GM21786 (cell line): ENCODE data around the gene NOTCH3.

Experiments used
- ATAC-seq: cut with Tn5 transposase; IDR thresholded peaks from one replicate; pipeline ENCODE4 v1.9.1; 2021; ENCODE audit not compliant: unreplicated experiment

Gene NOTCH3

DNA sequence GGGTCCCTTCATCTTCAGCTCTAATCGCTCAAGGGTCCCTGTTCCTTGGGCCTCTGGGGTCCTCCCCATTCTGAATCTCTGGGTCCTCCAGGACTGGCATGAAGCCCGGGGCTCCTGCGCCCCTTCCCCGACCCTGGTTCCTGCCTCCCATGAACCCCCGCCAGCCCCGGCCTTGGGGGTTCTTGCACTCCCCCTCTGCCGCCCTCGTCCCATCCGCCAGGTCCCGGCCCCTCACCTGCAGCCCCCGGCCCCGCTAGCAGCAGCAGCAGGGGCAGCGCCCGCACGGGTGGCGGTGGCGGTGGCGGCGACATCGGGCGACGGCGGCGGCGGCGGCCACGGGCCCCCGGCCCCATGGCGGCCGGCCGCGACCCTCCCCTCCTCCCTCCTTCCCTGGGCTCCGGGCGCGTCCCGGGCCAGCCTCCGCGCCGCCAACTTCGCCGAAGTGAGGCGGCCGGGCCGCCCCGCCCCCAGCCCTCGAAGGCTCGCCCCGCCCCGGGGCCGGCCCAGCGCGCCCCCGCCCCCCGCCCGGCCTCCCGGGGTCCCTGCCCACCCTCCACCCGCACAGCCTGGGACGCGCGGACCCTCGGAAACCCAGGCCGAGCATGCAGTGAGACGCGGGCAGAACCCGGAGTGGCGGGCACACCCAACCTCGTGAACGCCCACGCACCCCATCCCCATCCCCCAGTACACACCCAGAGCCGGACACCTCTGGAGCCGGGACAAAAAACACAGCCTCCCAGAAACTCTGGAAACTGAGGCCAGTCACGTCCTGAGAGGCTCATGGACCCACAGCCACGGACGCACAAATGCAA lies at the start of gene NOTCH3:
NOTCH3 (minus strand) TSS at position 443 of the 812 bp plus-strand sequence; CDS start at position 353, 90 bp downstream.
- no peak for ATAC-seq

DNA sequence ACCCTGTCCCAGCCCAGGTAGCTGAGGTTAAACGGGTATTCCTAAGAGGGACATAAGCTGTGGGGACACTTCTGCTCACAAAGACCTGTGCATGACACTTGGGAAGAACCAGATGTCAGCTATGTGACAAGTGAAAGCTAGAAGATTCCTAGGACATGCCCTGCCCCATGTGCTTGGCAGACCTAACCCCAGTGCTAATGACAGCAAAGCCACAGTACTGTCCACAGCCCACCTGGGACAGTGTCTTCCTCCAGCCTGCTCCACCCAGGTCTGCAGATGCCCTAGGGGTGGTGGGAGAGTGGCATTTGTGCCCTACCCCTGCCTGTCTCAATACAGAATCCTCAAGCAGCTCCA lies 49.8 kb upstream of the NOTCH3 start:
- no peak for ATAC-seq

- ATAC-seq: no peak
These were observed 49.3 kb upstream of the NOTCH3 start for GRCh38 chr19:15249972-15250639.

DNA sequence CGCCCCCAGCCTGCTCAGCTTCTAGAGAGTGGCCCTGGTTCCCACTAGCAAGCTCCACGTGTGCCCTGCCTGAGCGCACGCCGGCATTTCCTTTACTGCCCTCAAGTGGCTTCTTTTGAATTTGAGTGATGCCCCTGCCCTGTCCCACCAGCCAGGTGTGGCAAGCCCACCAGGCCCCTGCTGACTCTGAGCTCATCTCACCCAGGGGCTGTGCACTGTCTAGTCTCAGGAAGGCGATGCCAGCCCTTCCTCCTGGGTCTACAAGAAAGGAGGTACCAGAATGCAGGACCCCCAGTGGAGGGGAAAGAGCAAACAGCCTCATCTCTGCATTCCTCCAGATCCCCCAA lies 48.7 kb upstream of the NOTCH3 start:
- ATAC-seq: no peak

GRCh38 chr19:15248648-15249527 lies 48.1 kb upstream of the NOTCH3 start:
- no peak for ATAC-seq

- ATAC-seq: no peak
These were observed 47.3 kb upstream of the NOTCH3 start for GRCh38 chr19:15248106-15248505.

DNA sequence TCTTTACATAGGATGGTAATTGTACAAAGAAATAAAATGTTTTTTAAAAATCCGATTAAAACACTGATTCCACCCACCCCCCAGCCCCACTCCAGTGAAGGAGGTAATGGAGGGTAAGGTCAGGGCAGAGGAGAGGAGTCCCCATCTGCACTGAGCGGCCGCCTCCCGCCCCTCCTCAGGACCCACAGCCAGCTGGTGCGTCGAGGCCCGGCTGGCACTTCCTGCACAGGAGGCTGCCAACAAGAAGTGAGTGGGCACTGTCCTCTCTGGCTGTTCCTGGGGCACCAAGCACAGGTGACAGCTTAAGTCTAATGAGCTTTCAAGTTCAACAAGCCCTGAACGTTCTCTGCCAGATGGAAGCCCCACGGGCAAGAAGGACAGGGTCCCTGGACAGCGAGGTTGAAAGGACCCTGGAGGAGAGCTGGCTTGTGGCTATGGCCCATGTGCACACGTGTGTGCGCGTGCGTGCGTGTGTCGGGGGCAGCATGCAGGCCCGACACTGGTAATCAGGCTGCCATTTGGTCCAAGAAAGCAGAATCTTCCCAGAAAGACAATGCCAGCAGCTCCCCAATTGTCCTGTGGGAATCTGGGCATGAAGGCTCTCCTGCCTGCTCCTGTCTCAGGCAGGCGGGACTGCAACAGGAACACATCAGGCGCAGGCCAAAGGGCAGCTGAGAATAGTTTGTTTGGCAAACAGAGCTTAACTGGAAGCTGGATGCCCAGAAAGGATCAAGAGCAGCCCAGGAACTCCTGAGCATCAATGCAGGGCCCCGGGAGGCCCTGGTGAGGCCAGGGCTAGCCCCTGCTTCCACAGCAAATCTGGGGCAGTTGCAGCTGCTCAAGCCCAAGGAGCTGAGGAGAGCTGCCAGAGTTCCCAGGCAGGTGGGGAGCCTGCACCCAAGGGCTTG lies 46.6 kb upstream of the NOTCH3 start:
- ATAC-seq: no peak

DNA sequence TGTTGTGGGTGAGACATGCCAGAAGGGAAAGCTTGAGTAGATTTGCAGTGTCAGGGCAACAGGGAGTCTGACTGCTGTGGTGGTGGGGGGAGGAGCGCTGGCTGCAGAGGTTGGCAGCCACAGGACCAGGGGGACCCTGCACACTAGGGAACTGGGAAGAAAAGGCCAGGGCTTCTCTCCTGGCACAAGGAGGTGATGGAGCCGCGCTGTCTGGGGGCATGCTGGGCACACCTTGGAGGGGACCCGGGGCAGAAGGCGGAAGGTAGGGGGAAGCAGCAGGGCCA lies 45.3 kb upstream of the NOTCH3 start:
- ATAC-seq: no peak

DNA sequence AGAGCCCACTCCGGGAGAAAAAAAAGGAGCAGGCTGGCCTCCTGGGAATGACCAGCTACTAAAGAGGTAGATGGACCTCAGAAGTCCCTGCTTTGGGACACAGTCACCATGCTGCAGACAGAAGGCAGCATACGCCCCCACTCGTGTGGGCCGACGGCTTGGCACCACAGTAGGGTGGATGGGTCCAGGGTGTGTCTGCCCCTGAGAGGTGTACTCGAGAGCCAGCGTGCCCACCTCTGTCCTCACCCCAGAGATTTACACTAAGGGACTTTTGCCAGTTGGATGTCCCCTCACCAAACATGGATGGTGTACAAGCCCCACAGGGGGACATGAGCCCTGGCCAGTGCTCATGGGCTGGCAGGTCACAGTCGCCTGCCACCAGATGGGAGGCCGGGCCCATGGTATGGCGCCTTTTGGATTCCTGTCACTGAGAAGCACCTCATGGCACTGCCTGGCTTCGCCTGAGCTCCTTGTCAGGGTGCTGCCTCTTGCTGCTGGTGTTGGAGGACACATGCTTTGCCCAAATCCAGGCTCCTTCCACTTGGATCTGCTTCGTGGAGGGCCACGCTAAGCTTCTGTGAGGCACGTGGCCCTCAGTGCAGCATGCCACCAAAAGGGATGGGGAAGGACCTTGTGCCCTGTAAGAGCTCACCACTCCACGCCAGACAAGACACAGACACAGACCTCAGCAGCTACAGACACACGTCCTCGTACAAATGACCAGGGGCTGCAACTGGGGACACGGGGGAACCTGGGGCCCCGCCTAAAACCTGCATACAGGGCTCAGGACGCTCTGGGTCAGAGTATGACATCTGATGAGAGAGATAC lies 44.8 kb upstream of the NOTCH3 start:
- ATAC-seq: no peak

DNA sequence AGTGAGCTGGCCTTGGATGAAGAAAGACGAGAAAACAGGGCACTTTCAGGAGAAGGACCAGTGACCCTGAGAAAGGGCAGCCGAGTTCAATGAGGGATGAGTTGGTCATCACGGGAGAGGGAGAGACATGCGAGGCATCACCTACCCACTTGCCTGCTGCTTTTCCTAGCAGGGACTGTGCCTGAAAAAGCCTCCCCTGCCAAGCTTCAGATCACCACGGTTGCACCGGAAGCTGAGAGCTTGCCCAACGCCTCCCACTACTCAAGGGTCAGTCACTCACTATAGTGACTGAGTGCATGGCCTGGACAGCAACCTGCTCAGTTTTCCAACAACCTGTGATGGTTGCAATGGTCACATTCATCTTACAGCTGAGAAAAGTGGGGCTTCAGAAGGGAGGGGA lies 44.0 kb upstream of the NOTCH3 start:
- ATAC-seq: no peak

DNA sequence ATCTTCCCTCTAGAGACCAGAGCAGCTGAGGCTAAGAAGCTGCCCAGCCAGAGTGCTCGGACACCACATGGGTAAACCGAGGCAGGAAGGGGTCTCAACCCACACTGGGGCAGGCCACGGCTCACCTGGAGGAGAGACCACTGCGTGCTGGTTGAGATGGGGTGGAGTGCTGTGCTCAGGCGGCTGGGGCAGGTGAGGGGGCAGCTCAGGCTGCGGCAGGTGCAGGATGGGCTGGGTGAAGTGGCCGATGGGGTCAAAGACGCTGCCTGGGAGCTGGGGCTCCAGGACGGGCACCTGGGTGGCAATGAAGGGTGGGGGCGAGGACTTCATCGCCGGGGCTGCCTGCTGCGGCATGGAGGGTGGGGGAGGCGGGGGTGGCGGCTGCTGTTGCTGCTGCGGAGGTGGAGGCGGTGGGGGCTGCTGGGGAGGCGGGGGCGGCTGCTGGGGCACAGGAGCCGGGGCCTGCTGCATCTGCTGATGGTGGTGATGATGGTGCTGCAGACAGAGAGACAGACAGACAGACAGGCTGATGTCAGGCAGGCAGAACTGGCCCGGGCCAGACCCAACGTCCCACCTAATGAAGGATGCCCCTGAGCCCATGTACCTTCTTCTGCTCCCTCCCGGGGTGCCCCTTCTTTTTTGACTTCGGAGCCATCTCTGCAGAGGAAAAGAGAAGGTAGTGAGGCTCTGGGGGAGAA lies 43.5 kb upstream of the NOTCH3 start:
- no peak for ATAC-seq

DNA sequence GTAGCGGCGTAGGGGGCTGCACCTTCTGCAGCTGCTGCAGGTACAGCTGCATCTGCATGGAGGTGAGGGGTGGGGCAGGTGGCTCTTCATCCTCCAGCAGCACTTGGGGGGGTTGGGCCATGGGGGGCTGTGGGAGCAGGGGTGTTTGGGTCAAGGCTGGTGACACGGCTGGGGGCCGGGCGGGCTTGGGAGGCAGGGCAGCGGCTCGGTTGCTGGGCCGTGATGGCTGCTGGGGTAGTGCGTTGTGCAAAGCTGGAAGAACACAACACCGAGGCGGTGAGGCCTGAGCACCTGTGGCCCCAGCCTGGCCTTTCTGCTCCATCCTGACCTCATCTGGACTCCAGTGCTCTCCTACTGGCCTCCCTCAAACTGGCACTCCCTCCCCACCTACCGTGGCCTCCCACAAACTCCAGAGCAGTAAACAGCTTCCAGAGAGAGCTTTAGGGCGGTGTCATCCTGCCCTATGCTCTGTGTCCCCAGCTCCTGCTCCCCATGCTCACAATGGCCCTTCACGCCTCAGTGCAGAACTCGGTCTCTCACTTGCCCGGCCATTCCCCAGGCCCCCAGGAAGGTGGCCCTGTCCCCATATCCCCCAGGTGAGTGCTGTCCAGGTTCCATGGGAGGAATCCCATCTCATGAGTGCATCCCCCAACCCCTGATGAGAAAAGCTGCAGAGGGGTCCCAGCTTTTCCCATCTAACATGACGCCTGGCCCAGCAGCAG lies 42.6 kb upstream of the NOTCH3 start:
- ATAC-seq: no peak

- ATAC-seq: no peak
These were observed 40.6 kb upstream of the NOTCH3 start for GRCh38 chr19:15241259-15241910.

GRCh38 chr19:15240515-15240914 lies 39.7 kb upstream of the NOTCH3 start:
- no peak for ATAC-seq

DNA sequence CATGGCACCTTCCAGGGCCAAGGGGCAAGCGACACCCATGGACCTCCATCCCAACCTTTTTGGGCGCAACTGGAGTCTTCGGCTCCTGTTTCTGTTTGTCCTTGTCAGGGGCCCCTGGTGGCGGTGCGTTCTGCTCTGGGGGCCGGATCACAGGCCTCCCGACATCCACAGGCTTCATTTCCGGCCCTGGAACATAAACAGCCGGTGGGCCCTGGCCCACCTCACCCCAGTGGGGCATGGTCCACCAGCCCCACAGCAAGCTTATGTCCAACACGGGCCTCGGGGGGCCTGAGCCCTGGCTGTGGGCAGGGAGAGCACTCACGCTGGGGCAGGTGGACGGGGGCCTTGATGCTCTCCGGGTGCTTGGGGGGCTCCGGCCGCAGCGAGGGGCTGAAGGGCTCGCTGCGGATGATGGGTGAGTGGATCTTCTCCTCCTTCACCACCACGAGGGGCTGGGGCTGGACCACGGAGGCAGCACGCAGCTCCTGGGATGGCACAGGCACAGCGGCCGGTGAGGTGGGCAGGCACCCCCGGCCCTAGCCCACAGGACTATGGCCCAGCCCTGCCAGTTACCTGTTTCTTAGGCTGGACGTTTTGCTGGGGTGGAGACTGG lies 38.6 kb upstream of the NOTCH3 start:
- ATAC-seq: no peak

GRCh38 chr19:15238639-15239155 lies 37.9 kb upstream of the NOTCH3 start:
- ATAC-seq: no peak

GRCh38 chr19:15237759-15238638 lies 37.2 kb upstream of the NOTCH3 start:
- ATAC-seq: no peak
